SU-DHL-6 (cell line): ENCODE measurements around the gene USO1.

Experiments used
- CTCF ChIP-seq: fragments of 200-600 bp; sonication (generic); IDR thresholded peaks from one replicate; pipeline ENCODE4 v1.5.1; 2017; ENCODE audit warnings: antibody characterized with exemption, mild to moderate bottlenecking, low read length, moderate library complexity; ENCODE audit not compliant: insufficient read depth, poor library complexity, severe bottlenecking
- EZH2phosphoT487 ChIP-seq: fragments of 200-600 bp; sonication (generic), shearing (Covaris generic); conservative IDR thresholded peaks from 2 replicates; pipeline ENCODE4 v1.6.1; 2018; ENCODE audit warnings: mild to moderate bottlenecking, antibody characterized with exemption, low read length, moderate library complexity, mixed read lengths

- TF ChIP-seq CTCF (no peak), EZH2phosphoT487 (no peak)
These were observed 62.6 kb downstream of the USO1 start for GRCh38 chr4:75786938-75787337.
